DMS53 treated with DMSO at 0.1 percent for 48 hours (cell line): ENCODE measurements around the gene MBOAT2.

Experiments used
- DNase-seq: peaks from one replicate; lab custom pipeline; 2025; ENCODE audit not compliant: unreplicated experiment; lab: John Stamatoyannopoulos, UW

MBOAT2 gene

GRCh38 chr2:8863331-8863953 is 140.0 kb downstream of the MBOAT2 start:
- DNase-seq = no peak

GRCh38 chr2:8862230-8862629 is 141.3 kb downstream of the MBOAT2 start:
- no peak for DNase-seq

GRCh38 chr2:8861797-8862196 is 141.7 kb downstream of the MBOAT2 start:
- DNase-seq = no peak

- DNase-seq = no peak
Observed at GRCh38 chr2:8860239-8860638, 143.2 kb downstream of the MBOAT2 start.

- no peak for DNase-seq
Observed at GRCh38 chr2:8858910-8859309, 144.6 kb downstream of the MBOAT2 start.

- DNase-seq = no peak
Observed at GRCh38 chr2:8858264-8858663, 145.2 kb downstream of the MBOAT2 start.

- no peak for DNase-seq
Observed at GRCh38 chr2:8857709-8858108, 145.8 kb downstream of the MBOAT2 start.

- no peak for DNase-seq
Observed at GRCh38 chr2:8856176-8856575, 147.3 kb downstream of the MBOAT2 start.

GRCh38 chr2:8855010-8855409 is 148.5 kb downstream of the MBOAT2 start:
- no peak for DNase-seq

GRCh38 chr2:8853426-8853825 is 150.1 kb downstream of the MBOAT2 start:
- DNase-seq = no peak

GRCh38 chr2:8851811-8852560 is 151.5 kb downstream of the MBOAT2 start:
- no peak for DNase-seq

GRCh38 chr2:8850845-8851487 is 152.5 kb downstream of the MBOAT2 start:
- DNase-seq = no peak

- no peak for DNase-seq
Observed at GRCh38 chr2:8849327-8849726, 154.2 kb downstream of the MBOAT2 start.

- DNase-seq = no peak
Observed at GRCh38 chr2:8848328-8849100, 155.0 kb downstream of the MBOAT2 start.

GRCh38 chr2:8847400-8847799 is 156.1 kb downstream of the MBOAT2 start:
- DNase-seq = no peak

- DNase-seq = no peak
Observed at GRCh38 chr2:8841932-8842331, 161.6 kb downstream of the MBOAT2 start.

- no peak for DNase-seq
Observed at GRCh38 chr2:8840475-8841091, 162.9 kb downstream of the MBOAT2 start.

GRCh38 chr2:8839189-8839965 is 164.1 kb downstream of the MBOAT2 start:
- DNase-seq = no peak

GRCh38 chr2:8837795-8838140 is 165.7 kb downstream of the MBOAT2 start:
- no peak for DNase-seq
